IMR-90 (cell line): ENCODE results near the gene TUSC1. TPM values are rescaled to one million over a fixed set of nuclear protein-coding genes. Genes with fewer than 3 reads are reported as not detected.

Source experiments
- ATAC-seq: fragments of 200-7000 bp; cut with Tn5 transposase; 2 replicates; pipeline ENCODE4 v1.9.1; 2020; ENCODE audit warnings: low read depth, mild to moderate bottlenecking, moderate library complexity
- BruUV-seq: library from RNA; stranded (reverse); fragments of 400-500 nt; replicated peaks from 2 replicates; lab custom pipeline; 2021; lab: Mats Ljungman, UMichigan
- CTCF ChIA-PET: fragments of 300-600 bp; formaldehyde crosslinking; extraction: SDS; loops from one replicate; lab custom pipeline; 2021; ENCODE audit warnings: antibody characterized with exemption; lab: Yijun Ruan, JAX
- POLR2A ChIA-PET: fragments of 300-600 bp; sonication (Branson Sonifier 250); formaldehyde crosslinking; loops from one replicate; lab custom pipeline; 2022; ENCODE audit warnings: antibody characterized with exemption; ENCODE audit not compliant: unreplicated experiment; lab: Charles Lee
- DNase-seq: peaks from one replicate; pipeline ENCODE4 v3.0.0; 2013
- H2AFZ ChIP-seq: replicated peaks from 2 replicates; pipeline ENCODE3; 2013; ENCODE audit warnings: low read length, mild to moderate bottlenecking; ENCODE audit not compliant: poor library complexity
- H2AK5ac ChIP-seq: 2 replicates; pipeline ENCODE4 v1.6.1; 2013; ENCODE audit warnings: low read depth, low read length, inconsistent platforms
- H2AK9ac ChIP-seq: replicated peaks from 2 replicates; pipeline ENCODE3; 2013; ENCODE audit warnings: mild to moderate bottlenecking, low read depth, low read length, moderate library complexity; ENCODE audit not compliant: poor library complexity
- H2BK120ac ChIP-seq: 2 replicates; pipeline ENCODE4 v1.6.1; 2013; ENCODE audit warnings: low read depth, low read length, inconsistent platforms
- H2BK15ac ChIP-seq: 3 replicates; pipeline ENCODE4 v1.6.1; 2013; ENCODE audit warnings: low read depth, low read length, inconsistent platforms
- H2BK20ac ChIP-seq: 2 replicates; pipeline ENCODE4 v1.6.1; 2013; ENCODE audit warnings: low read depth, mild to moderate bottlenecking, inconsistent platforms, low read length, moderate library complexity
- H2BK5ac ChIP-seq: 2 replicates; pipeline ENCODE4 v1.6.1; 2013; ENCODE audit warnings: mild to moderate bottlenecking, low read depth, low read length, inconsistent platforms; ENCODE audit not compliant: poor library complexity, severe bottlenecking
- H3K14ac ChIP-seq: replicated peaks from 2 replicates; pipeline ENCODE4 v1.6.1; 2013; ENCODE audit warnings: low read depth, low read length, inconsistent platforms
- H3K18ac ChIP-seq: 2 replicates; pipeline ENCODE4 v1.6.1; 2013; ENCODE audit warnings: low read depth, low read length, control low read depth
- H3K23ac ChIP-seq: 2 replicates; pipeline ENCODE4 v1.6.1; 2013; ENCODE audit warnings: low read depth, low read length, inconsistent platforms
- H3K27ac ChIP-seq: 2 replicates; pipeline ENCODE4 v1.5.1; 2013; ENCODE audit warnings: mild to moderate bottlenecking, control low read depth, low read length; ENCODE audit not compliant: insufficient read depth
- H3K27me3 ChIP-seq: 2 replicates; pipeline ENCODE4 v1.6.1; 2013; ENCODE audit warnings: low read length; ENCODE audit not compliant: control insufficient read depth, insufficient read depth
- H3K36me3 ChIP-seq: 2 replicates; pipeline ENCODE4 v1.6.1; 2013; ENCODE audit warnings: low read length, mixed read lengths; ENCODE audit not compliant: control insufficient read depth, insufficient read depth
- H3K4ac ChIP-seq: 2 replicates; pipeline ENCODE4 v1.6.1; 2013; ENCODE audit warnings: low read depth, low read length, inconsistent platforms
- H3K4me1 ChIP-seq: 2 replicates; pipeline ENCODE4 v1.6.1; 2013; ENCODE audit warnings: low read length, mixed read lengths; ENCODE audit not compliant: control insufficient read depth, insufficient read depth
- H3K4me2 ChIP-seq: 2 replicates; pipeline ENCODE4 v1.6.1; 2013; ENCODE audit warnings: low read depth, mild to moderate bottlenecking, control low read depth, low read length, moderate library complexity
- H3K4me3 ChIP-seq: 2 replicates; pipeline ENCODE4 v1.5.1; 2013; ENCODE audit warnings: low read depth, mild to moderate bottlenecking, control low read depth, low read length, moderate library complexity; ENCODE audit not compliant: insufficient read depth
- H3K56ac ChIP-seq: 2 replicates; pipeline ENCODE4 v1.6.1; 2013; ENCODE audit warnings: low read length, inconsistent platforms; ENCODE audit not compliant: insufficient read depth; ENCODE audit errors: extremely low read depth
- H3K79me1 ChIP-seq, 2 experiments: 2 replicates each; pipeline ENCODE4 v1.6.1; 2013; ENCODE audit warnings: low read length in 2 of 2, inconsistent platforms in 1 of 2, low read depth in 1 of 2
- H3K9ac ChIP-seq: 2 replicates; pipeline ENCODE4 v1.6.1; 2013; ENCODE audit warnings: low read depth, low read length, control low read depth
- H3K9me1 ChIP-seq: 2 replicates; pipeline ENCODE4 v1.6.1; 2013; ENCODE audit warnings: low read length, inconsistent platforms; ENCODE audit not compliant: insufficient read depth
- H3K9me3 ChIP-seq: 2 replicates; pipeline ENCODE4 v1.6.1; 2013; ENCODE audit warnings: low read length; ENCODE audit not compliant: control insufficient read depth, insufficient read depth
- H4K20me1 ChIP-seq: 2 replicates; pipeline ENCODE4 v1.6.1; 2013; ENCODE audit warnings: low read length, inconsistent platforms; ENCODE audit not compliant: insufficient read depth
- H4K5ac ChIP-seq: 2 replicates; pipeline ENCODE4 v1.6.1; 2013; ENCODE audit warnings: mild to moderate bottlenecking, low read depth, low read length, control low read depth
- H4K8ac ChIP-seq, 2 experiments: 2 replicates each; pipeline ENCODE4 v1.6.1; 2013; ENCODE audit warnings: low read depth in 2 of 2, low read length in 2 of 2, control low read depth in 1 of 2, inconsistent platforms in 1 of 2
- H4K91ac ChIP-seq: 2 replicates; pipeline ENCODE4 v1.6.1; 2013; ENCODE audit warnings: low read depth, low read length, inconsistent platforms; ENCODE audit not compliant: insufficient read depth
- BHLHE40 ChIP-seq: fragments of 150-350 bp; IDR thresholded peaks from 2 replicates; pipeline ENCODE4 v1.6.1; 2016; ENCODE audit warnings: mild to moderate bottlenecking, low read depth, low read length
- CEBPB ChIP-seq: IDR thresholded peaks from 2 replicates; pipeline ENCODE4 v1.6.1; 2012; ENCODE audit warnings: low read depth, low read length, improper control_type of control experiment
- CHD1 ChIP-seq: IDR thresholded peaks from 2 replicates; pipeline ENCODE4 v1.6.1; 2012; ENCODE audit warnings: low read depth, low read length, improper control_type of control experiment
- ELK1 ChIP-seq: fragments of 150-350 bp; IDR thresholded peaks from 2 replicates; pipeline ENCODE4 v1.6.1; 2016; ENCODE audit warnings: low read depth, mild to moderate bottlenecking, low read length, moderate library complexity, borderline replicate concordance
- FOS ChIP-seq: fragments of 150-350 bp; IDR thresholded peaks from 2 replicates; pipeline ENCODE4 v1.6.1; 2016; ENCODE audit warnings: low read depth, low read length
- MAFK ChIP-seq: IDR thresholded peaks from 2 replicates; pipeline ENCODE4 v1.6.1; 2012; ENCODE audit warnings: low read depth, low read length, improper control_type of control experiment
- MAZ ChIP-seq: IDR thresholded peaks from 2 replicates; pipeline ENCODE4 v1.6.1; 2012; ENCODE audit warnings: low read depth, mild to moderate bottlenecking, low read length, improper control_type of control experiment, moderate library complexity, borderline replicate concordance
- MXI1 ChIP-seq: IDR thresholded peaks from 2 replicates; pipeline ENCODE4 v1.6.1; 2012; ENCODE audit warnings: low read depth, mild to moderate bottlenecking, low read length, moderate library complexity, borderline replicate concordance
- NFE2L2 ChIP-seq: fragments of 150-350 bp; IDR thresholded peaks from 2 replicates; pipeline ENCODE4 v1.6.1; 2016; ENCODE audit warnings: low read depth, mild to moderate bottlenecking, low read length
- POLR2A ChIP-seq: IDR thresholded peaks from 2 replicates; pipeline ENCODE4 v1.6.1; 2012; ENCODE audit warnings: mild to moderate bottlenecking, low read depth, low read length
- RAD21 ChIP-seq: IDR thresholded peaks from 2 replicates; pipeline ENCODE4 v1.6.1; 2012; ENCODE audit warnings: low read length, improper control_type of control experiment
- RCOR1 ChIP-seq: IDR thresholded peaks from 2 replicates; pipeline ENCODE4 v1.6.1; 2012; ENCODE audit warnings: mild to moderate bottlenecking, low read length, improper control_type of control experiment; ENCODE audit not compliant: insufficient replicate concordance
- RFX5 ChIP-seq: IDR thresholded peaks from 2 replicates; pipeline ENCODE4 v1.8.0; 2012; ENCODE audit warnings: low read depth, mild to moderate bottlenecking, low read length, moderate library complexity
- SMC3 ChIP-seq: fragments of 150-350 bp; IDR thresholded peaks from 2 replicates; pipeline ENCODE4 v1.6.1; 2016; ENCODE audit warnings: low read depth, mild to moderate bottlenecking, antibody characterized with exemption, low read length, moderate library complexity
- USF2 ChIP-seq: fragments of 150-350 bp; IDR thresholded peaks from 2 replicates; pipeline ENCODE4 v1.6.1; 2017; ENCODE audit warnings: mild to moderate bottlenecking, antibody characterized with exemption, low read length, low read depth
- WGBS, 2 experiments: methylation state at CpG; one replicate each; pipeline versions ENCODE4 v1.1.5 to v1.1.7; 2013; ENCODE audit warnings: missing lambda C conversion rate in 2 of 2; ENCODE audit not compliant: insufficient read length in 1 of 2; ENCODE audit errors: extremely low coverage in 2 of 2; 5-methylcytosine and 5-hydroxymethylcytosine counted together
- dilution Hi-C: fragments of 300-500 bp; cut with HindIII; formaldehyde crosslinking; loops from one replicate; pipeline ENCODE4 v1.14.3; 2018; ENCODE audit warnings: low sequenced_read_pairs; ENCODE audit not compliant: unreplicated experiment
- in situ Hi-C: fragments of 300-500 bp; cut with MboI; formaldehyde crosslinking; loops from 3 replicates; pipeline ENCODE4 v1.14.3; 2019; ENCODE audit warnings: low sequenced_read_pairs, inconsistent platforms, mixed read lengths
- intact Hi-C: fragments of 100-400 bp; cut with micrococcal nuclease; formaldehyde crosslinking; loops from 2 replicates; pipeline ENCODE4 v1.10.0; 2022
- polyA plus RNA-seq, 3 experiments: library from polyadenylated mRNA; depleted of rRNA; stranded (reverse); fragments of >200 nt; gene quantifications; 2 replicates each; pipeline ENCODE4 v1.2.3, GENCODE V29; 2012; ENCODE audit warnings: low replicate concordance in 1 of 3
- total RNA-seq: library from RNA; depleted of rRNA; stranded (reverse); fragments of >200 nt; gene quantifications from 2 replicates; pipeline ENCODE4 v1.2.3, GENCODE V29; 2012
- TF ChIP-seq, protein P1 (sequence below): conservative IDR thresholded peaks from 2 replicates; pipeline ENCODE4 v1.5.1; 2012; ENCODE audit warnings: mild to moderate bottlenecking, low read depth, low read length, improper control_type of control experiment

Gene TUSC1
- total and polyA plus RNA-seq, 2 of the 4 experiments (the other 2 are of a cell fraction), result 2.0 to 4.4 TPM

- Histone ChIP-seq H4K20me1 (no peaks in the 10 kb centered on the region), H4K91ac (no peak overlapping the region), H3K9me1 (no peaks in the 10 kb centered on the region), H2BK120ac (no peak overlapping the region), H4K8ac (no peak overlapping the region), H3K9me3 (no peaks in the 10 kb centered on the region), H2BK20ac (no peak overlapping the region), H2AK5ac (no peak overlapping the region), H3K4me3 (no peak overlapping the region), H3K14ac (no peak overlapping the region; the same call in 1 of the 2 replicates), H3K9ac (0 out of 2 replicates have a peak overlapping the region, but pooled peaks have one; percentile 53), H3K4ac (peak overlapping the region; percentile 60; the same call in 1 of the 2 replicates), H2BK5ac (no peak overlapping the region), H3K4me2 (peak overlapping the region; percentile 90), H2AK9ac (no peak overlapping the region), H2BK15ac (no peak overlapping the region), H3K36me3 (no peaks in the 10 kb centered on the region), H3K18ac (no peak overlapping the region), H3K4me1 (no peaks in the 10 kb centered on the region), H3K27me3 (no peaks in the 10 kb centered on the region), H4K5ac (peak overlapping the region; percentile 40; the same call in 1 of the 2 replicates), H3K23ac (peak overlapping the region; percentile 86; the same call in 1 of the 2 replicates), H2AFZ (no peak overlapping the region), H3K27ac (no peak overlapping the region; the same call in 1 of the 2 replicates), H3K79me1 (peaks cover 0 to 10% of the 10 kb centered on the region in 2 experiments; a peak in 1 of 4 replicates), H3K56ac (0 out of 2 replicates have a peak overlapping the region, but pooled peaks have one; percentile 61)
- in situ Hi-C loops, result no loop called here
- dilution Hi-C loops, result no loop called here
- ChIA-PET CTCF (no interaction called here), POLR2A (no interaction called here)
- intact Hi-C loops, result no loop called here
- BruUV-seq, result no TSS peak
- peak; percentile 16 for DNase-seq
- WGBS, 2 experiments, result no CpG with 5 or more reads among the region's 4 CpGs
- ATAC-seq, result no peak
- TF ChIP-seq, protein P1, sequence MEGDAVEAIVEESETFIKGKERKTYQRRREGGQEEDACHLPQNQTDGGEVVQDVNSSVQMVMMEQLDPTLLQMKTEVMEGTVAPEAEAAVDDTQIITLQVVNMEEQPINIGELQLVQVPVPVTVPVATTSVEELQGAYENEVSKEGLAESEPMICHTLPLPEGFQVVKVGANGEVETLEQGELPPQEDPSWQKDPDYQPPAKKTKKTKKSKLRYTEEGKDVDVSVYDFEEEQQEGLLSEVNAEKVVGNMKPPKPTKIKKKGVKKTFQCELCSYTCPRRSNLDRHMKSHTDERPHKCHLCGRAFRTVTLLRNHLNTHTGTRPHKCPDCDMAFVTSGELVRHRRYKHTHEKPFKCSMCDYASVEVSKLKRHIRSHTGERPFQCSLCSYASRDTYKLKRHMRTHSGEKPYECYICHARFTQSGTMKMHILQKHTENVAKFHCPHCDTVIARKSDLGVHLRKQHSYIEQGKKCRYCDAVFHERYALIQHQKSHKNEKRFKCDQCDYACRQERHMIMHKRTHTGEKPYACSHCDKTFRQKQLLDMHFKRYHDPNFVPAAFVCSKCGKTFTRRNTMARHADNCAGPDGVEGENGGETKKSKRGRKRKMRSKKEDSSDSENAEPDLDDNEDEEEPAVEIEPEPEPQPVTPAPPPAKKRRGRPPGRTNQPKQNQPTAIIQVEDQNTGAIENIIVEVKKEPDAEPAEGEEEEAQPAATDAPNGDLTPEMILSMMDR, result no peak
- no peak for TF ChIP-seq CEBPB
- TF ChIP-seq FOS, result no peak
- TF ChIP-seq POLR2A, result no peak
- no peak for TF ChIP-seq RAD21
- TF ChIP-seq SMC3, result no peak
- TF ChIP-seq MAFK, result no peak
- TF ChIP-seq CHD1, result no peak
- no peak for TF ChIP-seq NFE2L2
- TF ChIP-seq RFX5, result no peak
- TF ChIP-seq MXI1, result no peak
- TF ChIP-seq ELK1, result no peak
- no peak for TF ChIP-seq BHLHE40
- TF ChIP-seq USF2, result no peak
- no peak for TF ChIP-seq MAZ
- TF ChIP-seq RCOR1, result no peak
Measured at GRCh38 chr9:25678846-25679360, 659 bp upstream of the TUSC1 start.
